AG20443 (cell line): ENCODE data around the gene USH2A.

Experiments
- DNase-seq: peaks from one replicate; pipeline ENCODE4 v3.0.0; 2012; ENCODE audit warnings: low spot score, mixed read lengths

USH2A gene

GRCh38 chr1:215926670-215927069, 496.6 kb downstream of the USH2A start:
- no peak for DNase-seq

GRCh38 chr1:215923129-215923824, 500.0 kb downstream of the USH2A start:
- no peak for DNase-seq

- no peak for DNase-seq
Measured at GRCh38 chr1:215911406-215911968, 511.8 kb downstream of the USH2A start.

- DNase-seq: no peak
Measured at GRCh38 chr1:215905493-215906115, 517.6 kb downstream of the USH2A start.

- no peak for DNase-seq
Measured at GRCh38 chr1:215900684-215901083, 522.6 kb downstream of the USH2A start.

GRCh38 chr1:215899901-215900300, 523.3 kb downstream of the USH2A start:
- no peak for DNase-seq

- no peak for DNase-seq
Measured at GRCh38 chr1:215895893-215896292, 527.4 kb downstream of the USH2A start.

- DNase-seq: no peak
Measured at GRCh38 chr1:215895276-215895675, 528.0 kb downstream of the USH2A start.

GRCh38 chr1:215894617-215895016, 528.6 kb downstream of the USH2A start:
- no peak for DNase-seq

GRCh38 chr1:215891266-215892057, 531.8 kb downstream of the USH2A start:
- no peak for DNase-seq

GRCh38 chr1:215890438-215890837, 532.8 kb downstream of the USH2A start:
- DNase-seq: no peak

- no peak for DNase-seq
Measured at GRCh38 chr1:215889871-215890270, 533.4 kb downstream of the USH2A start.

- no peak for DNase-seq
Measured at GRCh38 chr1:215888159-215888558, 535.1 kb downstream of the USH2A start.

GRCh38 chr1:215887627-215888026, 535.6 kb downstream of the USH2A start:
- DNase-seq: no peak

- DNase-seq: no peak
Measured at GRCh38 chr1:215883004-215883403, 540.2 kb downstream of the USH2A start.

- no peak for DNase-seq
Measured at GRCh38 chr1:215878843-215879242, 544.4 kb downstream of the USH2A start.

GRCh38 chr1:215878128-215878527, 545.1 kb downstream of the USH2A start:
- DNase-seq: no peak

- no peak for DNase-seq
Measured at GRCh38 chr1:215877452-215877951, 545.7 kb downstream of the USH2A start.

GRCh38 chr1:215875712-215876111, 547.5 kb downstream of the USH2A start:
- no peak for DNase-seq

- DNase-seq: no peak
Measured at GRCh38 chr1:215875236-215875635, 548.0 kb downstream of the USH2A start.

GRCh38 chr1:215872658-215873057, 550.6 kb downstream of the USH2A start:
- DNase-seq: no peak

GRCh38 chr1:215868500-215868899, 554.7 kb downstream of the USH2A start:
- no peak for DNase-seq

- no peak for DNase-seq
Measured at GRCh38 chr1:215865060-215865459, 558.2 kb downstream of the USH2A start.
